Keratinocyte (primary cell): ENCODE measurements around the gene NLRP14. TPM values are rescaled to one million over a fixed set of nuclear protein-coding genes. Genes with fewer than 3 reads are reported as not detected.

Experiments
- DNase-seq: peaks from one replicate; pipeline ENCODE4 v3.0.0-alpha.2; 2011; ENCODE audit warnings: low read depth, missing footprints, low spot score
- FAIRE-seq: peaks from 2 replicates; lab custom pipeline; 2011; peaks lifted over from hg19 to GRCh38; lab: Jason Lieb, UNC
- H2AFZ ChIP-seq: 2 replicates; pipeline ENCODE4 v1.6.0; 2012; ENCODE audit warnings: low read length, control low read depth, inconsistent platforms; ENCODE audit not compliant: control insufficient read depth
- H3K27ac ChIP-seq: 2 replicates; pipeline ENCODE4 v1.5.1; 2011; ENCODE audit warnings: low read length; ENCODE audit not compliant: control insufficient read depth, insufficient read depth
- H3K27me3 ChIP-seq: 3 replicates; pipeline ENCODE4 v1.6.0; 2011; ENCODE audit warnings: low read length; ENCODE audit not compliant: control insufficient read depth, insufficient read depth; ENCODE audit errors: extremely low read depth
- H3K36me3 ChIP-seq, 2 experiments: 2 replicates in 1 of 2; 3 replicates in 1 of 2; pipeline ENCODE4 v1.5.1; 2011; ENCODE audit warnings: low read length in 2 of 2, mild to moderate bottlenecking in 1 of 2; ENCODE audit not compliant: control insufficient read depth in 2 of 2, insufficient read depth in 2 of 2; ENCODE audit errors: extremely low read depth in 1 of 2
- H3K4me1 ChIP-seq: 3 replicates; pipeline ENCODE4 v1.5.1; 2011; ENCODE audit warnings: low read length; ENCODE audit not compliant: control insufficient read depth, insufficient read depth; ENCODE audit errors: extremely low read depth
- H3K4me2 ChIP-seq: 3 replicates; pipeline ENCODE4 v1.6.0; 2011; ENCODE audit warnings: low read depth, low read length; ENCODE audit not compliant: control insufficient read depth, insufficient read depth; ENCODE audit errors: extremely low read depth
- H3K4me3 ChIP-seq, 3 experiments: fragments of 200-600 bp in 1 of 3; sonication (generic) in 1 of 3; 2 replicates in 2 of 3; 3 replicates in 1 of 3; pipeline ENCODE4 v1.5.1; 2011 to 2016; ENCODE audit warnings: low read length in 3 of 3, mild to moderate bottlenecking in 3 of 3, control low read depth in 2 of 3, inconsistent platforms in 1 of 3, low read depth in 1 of 3, mixed read lengths in 1 of 3, mixed run types in 1 of 3, moderate library complexity in 1 of 3; ENCODE audit not compliant: control insufficient read depth in 2 of 3, insufficient read depth in 2 of 3; ENCODE audit errors: extremely low read depth in 1 of 3
- H3K79me2 ChIP-seq: 2 replicates; pipeline ENCODE4 v1.6.0; 2012; ENCODE audit warnings: low read length; ENCODE audit not compliant: control insufficient read depth, insufficient read depth
- H3K9ac ChIP-seq: 3 replicates; pipeline ENCODE4 v1.6.0; 2011; ENCODE audit warnings: low read length; ENCODE audit not compliant: control insufficient read depth, insufficient read depth; ENCODE audit errors: extremely low read depth
- H3K9me1 ChIP-seq: 3 replicates; pipeline ENCODE4 v1.6.0; 2011; ENCODE audit warnings: low read length; ENCODE audit not compliant: control insufficient read depth, insufficient read depth; ENCODE audit errors: extremely low read depth
- H3K9me3 ChIP-seq: 2 replicates; pipeline ENCODE4 v1.5.1; 2012; ENCODE audit warnings: low read depth, low read length; ENCODE audit not compliant: control insufficient read depth
- H4K20me1 ChIP-seq: 3 replicates; pipeline ENCODE4 v1.6.0; 2011; ENCODE audit warnings: low read length; ENCODE audit not compliant: control insufficient read depth, insufficient read depth; ENCODE audit errors: extremely low read depth
- CTCF ChIP-seq, 3 experiments: IDR thresholded peaks in 1 of 3; conservative IDR thresholded peaks in 1 of 3; optimal IDR thresholded peaks in 1 of 3; 2 replicates in 2 of 3; 3 replicates in 1 of 3; pipeline versions ENCODE3 to v1.5.1; 2011; ENCODE audit warnings: low read length in 3 of 3, mild to moderate bottlenecking in 3 of 3, moderate library complexity in 2 of 3, control low read depth in 1 of 3, inconsistent platforms in 1 of 3; ENCODE audit not compliant: insufficient read depth in 2 of 3; ENCODE audit errors: extremely low read depth in 1 of 3
- EZH2 ChIP-seq: IDR thresholded peaks from one replicate; pipeline ENCODE4 v1.6.1; 2012; ENCODE audit warnings: inconsistent platforms, mild to moderate bottlenecking, low read length, moderate library complexity
- dilution Hi-C: fragments of 300-500 bp; cut with MboI; formaldehyde crosslinking; loops from one replicate; pipeline ENCODE4 v1.7.0; 2020; ENCODE audit warnings: low sequenced_read_pairs; ENCODE audit not compliant: extremely low pct_ligation_motif_present
- polyA plus RNA-seq, 5 experiments: library from polyadenylated mRNA; depleted of rRNA in 3 of 5; stranded (reverse) in 3 of 5; stranded (forward) in 1 of 5; unstranded in 1 of 5; fragments of >200 nt; gene quantifications; 1 replicate in 1 of 5; 2 replicates in 3 of 5; 3 replicates in 1 of 5; pipeline versions ENCODE4 v1.2.1 to v1.2.3, GENCODE V29; 2011 to 2012; ENCODE audit warnings: missing spikeins in 2 of 5, low read depth in 1 of 5, low replicate concordance in 1 of 5

Gene NLRP14
- polyA plus RNA-seq, 1 donor (not counting 4 experiments of a cell fraction or from before 2014, with no cell fraction given) = 0.03 TPM

GRCh38 chr11:6992457-6993417 lies 27.5 kb upstream of the NLRP14 start:
- no peak overlapping the region for H3K4me3 ChIP-seq
- no peaks in the 10 kb centered on the region for H3K36me3 ChIP-seq
- H3K27me3 ChIP-seq = no peaks in the 10 kb centered on the region
- H4K20me1 ChIP-seq = no peaks in the 10 kb centered on the region
- H3K27ac ChIP-seq = no peak overlapping the region
- no peak for FAIRE-seq
- no peak overlapping the region for H3K9ac ChIP-seq
- H3K9me1 ChIP-seq = no peaks in the 10 kb centered on the region
- no peaks in the 10 kb centered on the region for H3K9me3 ChIP-seq
- no peak for TF ChIP-seq EZH2
- no peak for TF ChIP-seq CTCF (optimal IDR thresholded peaks at IDR 0.05 in 1 of 3, IDR thresholded peaks at IDR 0.05 in 1 of 3, conservative IDR thresholded peaks at IDR 0.05 in 1 of 3; ENCODE audit: extremely low read depth in 1 of 3, insufficient read depth in 2 of 3, low read length in 3 of 3)
- dilution Hi-C loops = no loop called here
- H3K4me2 ChIP-seq = no peak overlapping the region
- H3K79me2 ChIP-seq = no peaks in the 10 kb centered on the region
- no peak overlapping the region for H2AFZ ChIP-seq
- H3K4me1 ChIP-seq = no peaks in the 10 kb centered on the region
- no peak for DNase-seq

- dilution Hi-C loops = no loop called here
- no peaks in the 10 kb centered on the region for H3K27me3 ChIP-seq
- H3K9ac ChIP-seq = no peak overlapping the region
- no peak overlapping the region for H3K4me3 ChIP-seq
- no peak overlapping the region for H3K27ac ChIP-seq
- TF ChIP-seq CTCF (optimal IDR thresholded peaks at IDR 0.05 in 1 of 3, IDR thresholded peaks at IDR 0.05 in 1 of 3, conservative IDR thresholded peaks at IDR 0.05 in 1 of 3; ENCODE audit: extremely low read depth in 1 of 3, insufficient read depth in 2 of 3, low read length in 3 of 3) (no peak), EZH2 (no peak)
- no peaks in the 10 kb centered on the region for H3K36me3 ChIP-seq
- no peaks in the 10 kb centered on the region for H3K79me2 ChIP-seq
- no peak overlapping the region for H3K4me2 ChIP-seq
- no peaks in the 10 kb centered on the region for H3K9me3 ChIP-seq
- H2AFZ ChIP-seq = no peak overlapping the region
- no peaks in the 10 kb centered on the region for H4K20me1 ChIP-seq
- FAIRE-seq = no peak
- no peaks in the 10 kb centered on the region for H3K9me1 ChIP-seq
- no peak for DNase-seq
- no peaks in the 10 kb centered on the region for H3K4me1 ChIP-seq
These were observed 24.6 kb upstream of the NLRP14 start for GRCh38 chr11:6995703-6996102.
